ENCODE data around the gene AHCYL1. TPM values are rescaled to one million over a fixed set of nuclear protein-coding genes. Genes with fewer than 3 reads are reported as not detected.

The AHCYL1 gene
- polyA plus RNA-seq, 1 donor (not counting 4 experiments of a cell fraction or from before 2014, with no cell fraction given), result 64.8 TPM

GRCh38 chr1:109971559-109971958, 13.0 kb upstream of the AHCYL1 start:
- dilution Hi-C loops (cut with MboI; ENCODE audit: extremely low pct_ligation_motif_present, low sequenced_read_pairs), result no loop called here
- H3K27me3 ChIP-seq (ENCODE audit: control insufficient read depth, extremely low read depth, insufficient read depth, low read length), result no peaks in the 10 kb centered on the region
- no peak for FAIRE-seq
- no peak overlapping the region for H3K9ac ChIP-seq (ENCODE audit: control insufficient read depth, extremely low read depth, insufficient read depth, low read length)
- H3K27ac ChIP-seq (ENCODE audit: control insufficient read depth, insufficient read depth, low read length), result no peak overlapping the region
- TF ChIP-seq EZH2 (IDR thresholded peaks at IDR 0.05; ENCODE audit: low read length) (no peak), CTCF (optimal IDR thresholded peaks at IDR 0.05 in 1 of 3, IDR thresholded peaks at IDR 0.05 in 1 of 3, conservative IDR thresholded peaks at IDR 0.05 in 1 of 3; ENCODE audit: extremely low read depth in 1 of 3, insufficient read depth in 2 of 3, low read length in 3 of 3) (no peak)
- no peak overlapping the region for H3K4me2 ChIP-seq (ENCODE audit: control insufficient read depth, extremely low read depth, insufficient read depth, low read depth, low read length)
- H3K36me3 ChIP-seq (ENCODE audit: control insufficient read depth in 2 of 2, extremely low read depth in 1 of 2, insufficient read depth in 2 of 2, low read length in 2 of 2), result no peaks in the 10 kb centered on the region
- H4K20me1 ChIP-seq (ENCODE audit: control insufficient read depth, extremely low read depth, insufficient read depth, low read length), result no peaks in the 10 kb centered on the region
- H3K4me1 ChIP-seq (ENCODE audit: control insufficient read depth, extremely low read depth, insufficient read depth, low read length), result peaks cover 22% of the 10 kb centered on the region
- H2AFZ ChIP-seq (ENCODE audit: control insufficient read depth, low read length), result no peak overlapping the region
- H3K9me3 ChIP-seq (ENCODE audit: control insufficient read depth, low read depth, low read length), result no peaks in the 10 kb centered on the region
- H3K9me1 ChIP-seq (ENCODE audit: control insufficient read depth, extremely low read depth, insufficient read depth, low read length), result no peaks in the 10 kb centered on the region
- no peak for DNase-seq (ENCODE audit: low read depth, low spot score)
- H3K79me2 ChIP-seq (ENCODE audit: control insufficient read depth, insufficient read depth, low read length), result no peaks in the 10 kb centered on the region
- H3K4me3 ChIP-seq (ENCODE audit: control insufficient read depth in 2 of 3, extremely low read depth in 1 of 3, insufficient read depth in 2 of 3, low read depth in 1 of 3, low read length in 3 of 3), result no peak overlapping the region

DNA sequence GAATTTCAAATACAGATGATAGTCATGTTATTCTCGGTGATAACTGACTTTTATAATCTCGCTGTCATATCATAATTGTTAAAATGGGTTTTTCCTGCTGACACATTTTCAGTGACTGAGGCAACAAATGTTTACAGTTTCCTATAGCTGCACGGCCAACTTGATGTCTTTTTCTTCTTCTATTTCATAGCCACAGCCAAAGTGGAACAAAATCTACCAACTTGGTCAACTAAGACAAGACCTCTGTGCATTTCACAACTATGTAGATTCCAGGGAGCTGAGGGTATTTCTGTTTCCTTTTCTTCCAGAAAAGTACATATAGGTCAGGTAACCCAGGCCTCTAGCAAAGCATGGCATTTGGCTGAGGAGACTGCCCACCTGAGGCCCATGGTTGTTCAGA, 10.4 kb upstream of the AHCYL1 start:
- Histone ChIP-seq H4K20me1 (ENCODE audit: control insufficient read depth, extremely low read depth, insufficient read depth, low read length) (no peaks in the 10 kb centered on the region), H2AFZ (ENCODE audit: control insufficient read depth, low read length) (no peak overlapping the region), H3K79me2 (ENCODE audit: control insufficient read depth, insufficient read depth, low read length) (no peaks in the 10 kb centered on the region), H3K4me3 (ENCODE audit: control insufficient read depth in 2 of 3, extremely low read depth in 1 of 3, insufficient read depth in 2 of 3, low read depth in 1 of 3, low read length in 3 of 3) (no peak overlapping the region), H3K27ac (ENCODE audit: control insufficient read depth, insufficient read depth, low read length) (no peak overlapping the region), H3K27me3 (ENCODE audit: control insufficient read depth, extremely low read depth, insufficient read depth, low read length) (no peaks in the 10 kb centered on the region), H3K4me2 (ENCODE audit: control insufficient read depth, extremely low read depth, insufficient read depth, low read depth, low read length) (no peak overlapping the region), H3K9me1 (ENCODE audit: control insufficient read depth, extremely low read depth, insufficient read depth, low read length) (no peaks in the 10 kb centered on the region), H3K4me1 (ENCODE audit: control insufficient read depth, extremely low read depth, insufficient read depth, low read length) (peaks cover 21% of the 10 kb centered on the region), H3K9ac (ENCODE audit: control insufficient read depth, extremely low read depth, insufficient read depth, low read length) (no peak overlapping the region), H3K9me3 (ENCODE audit: control insufficient read depth, low read depth, low read length) (no peaks in the 10 kb centered on the region), H3K36me3 (ENCODE audit: control insufficient read depth in 2 of 2, extremely low read depth in 1 of 2, insufficient read depth in 2 of 2, low read length in 2 of 2) (no peaks in the 10 kb centered on the region)
- FAIRE-seq, result no peak
- TF ChIP-seq EZH2 (IDR thresholded peaks at IDR 0.05; ENCODE audit: low read length) (no peak), CTCF (optimal IDR thresholded peaks at IDR 0.05 in 1 of 3, IDR thresholded peaks at IDR 0.05 in 1 of 3, conservative IDR thresholded peaks at IDR 0.05 in 1 of 3; ENCODE audit: extremely low read depth in 1 of 3, insufficient read depth in 2 of 3, low read length in 3 of 3) (no peak)
- dilution Hi-C loops (cut with MboI; ENCODE audit: extremely low pct_ligation_motif_present, low sequenced_read_pairs), result no loop called here
- no peak for DNase-seq (ENCODE audit: low read depth, low spot score)
